Transverse colon (tissue), 4 donors: ENCODE results near the gene LSM7.

ENCODE experiments used
- CTCF ChIP-seq, 5 experiments: fragments of 200-600 bp in 3 of 5; fragments of 450-650 bp in 2 of 5; sonication (generic) in 3 of 5; IDR thresholded peaks; 1 replicate in 2 of 5; 2 replicates in 3 of 5; pipeline ENCODE4 v1.5.1; 2016 to 2017; ENCODE audit warnings: antibody characterized with exemption in 5 of 5, inconsistent platforms in 3 of 5, mild to moderate bottlenecking in 2 of 5, moderate library complexity in 1 of 5
- EP300 ChIP-seq: sonication (generic); formaldehyde crosslinking; IDR thresholded peaks from one replicate; pipeline ENCODE4 v1.6.1; 2017; ENCODE audit warnings: antibody characterized with exemption, low read depth
- POLR2A ChIP-seq: fragments of 450-650 bp; IDR thresholded peaks from one replicate; pipeline ENCODE4 v1.6.1; 2016; ENCODE audit warnings: antibody characterized with exemption, mild to moderate bottlenecking, moderate library complexity
- POLR2AphosphoS5 ChIP-seq, 3 donors: sonication (generic); formaldehyde crosslinking; IDR thresholded peaks; one replicate each; pipeline ENCODE4 v1.6.1; 2016; ENCODE audit warnings: antibody characterized with exemption in 3 of 3

- TF ChIP-seq CTCF (IDR thresholded peaks at IDR 0.05) = no peak
- no peak for TF ChIP-seq POLR2A
- TF ChIP-seq POLR2AphosphoS5 (IDR thresholded peaks at IDR 0.05) = no peak
- TF ChIP-seq EP300 = no peak
Measured at GRCh38 chr19:2318923-2319322, 9.5 kb downstream of the LSM7 start.
